Measurements from ENCODE around the gene PRR15L. TPM values are rescaled to one million over a fixed set of nuclear protein-coding genes. Genes with fewer than 3 reads are reported as not detected.
A peak's percentile ranks its signal among the peaks of the same experiment; 100 is the strongest.

PRR15L gene
- total and polyA plus RNA-seq, 12 donors = 0.03 to 0.24 (median 0.19) TPM; not detected in 9

- Histone ChIP-seq H3K9me3 (replicated peaks in 1 of 3) (no peaks in the 10 kb centered on the region), H3K4me1 (replicated peaks in 1 of 2) (peaks cover 2 to 15% of the 10 kb centered on the region in 2 donors), H3K27ac (peak overlapping the region in 3 of 5 donors; percentile 16 to 82 (median 73)), H3K4me3 (no peak overlapping the region), H3K36me3 (replicated peaks in 1 of 2) (no peaks in the 10 kb centered on the region), H3K27me3 (no peaks in the 10 kb centered on the region)
- intact Hi-C loops (cut with DNase I) = no loop called here
- DNase-seq = no peak
- TF ChIP-seq CTCF (IDR thresholded peaks at IDR 0.05) (no peak), POLR2A (IDR thresholded peaks at IDR 0.05) (no peak)
- 48 to 83% (median 66%) methylated on average over 1 of the region's 1 CpG for WGBS, 4 donors
Measured at GRCh38 chr17:48001197-48001596, 43.5 kb upstream of the PRR15L start.

- no peak for TF ChIP-seq CTCF (IDR thresholded peaks at IDR 0.05)
- no peaks in the 10 kb centered on the region for H3K9me3 ChIP-seq (replicated peaks in 1 of 3)
- H3K4me1 ChIP-seq (replicated peaks in 1 of 2) = peaks cover 2 to 15% of the 10 kb centered on the region in 2 donors
- no peaks in the 10 kb centered on the region for H3K27me3 ChIP-seq
- H3K36me3 ChIP-seq (replicated peaks in 1 of 2) = no peaks in the 10 kb centered on the region
- intact Hi-C loops (cut with DNase I) = no loop called here
- DNase-seq = no peak
- H3K4me3 ChIP-seq = no peak overlapping the region
- H3K27ac ChIP-seq = peak overlapping the region in 1 of 5 donors; percentile 12
- WGBS, 4 donors = 33 to 61% (median 40%) methylated on average over 4 of the region's 4 CpGs
Measured at GRCh38 chr17:47999582-47999981, 41.9 kb upstream of the PRR15L start.

DNA sequence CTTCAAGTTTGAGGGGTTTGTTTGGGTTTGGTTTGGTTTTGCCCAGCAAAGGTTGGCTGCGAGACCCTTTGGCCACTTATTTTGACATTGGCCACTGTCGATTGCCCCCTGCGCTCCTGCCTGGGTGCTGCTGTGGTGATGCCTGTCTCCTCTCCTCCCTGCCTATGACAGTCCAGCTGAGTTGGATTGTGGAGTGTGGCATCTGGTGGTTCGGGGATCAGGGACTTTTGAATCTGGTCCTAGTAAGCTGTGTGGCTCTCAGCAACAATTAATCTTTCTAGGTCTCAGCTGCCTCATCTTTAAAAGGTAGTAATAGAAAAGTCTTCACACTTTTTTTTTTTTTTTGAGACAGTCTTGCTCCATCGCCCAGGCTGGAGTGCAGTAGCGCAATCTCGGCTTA is 40.4 kb upstream of the PRR15L start:
- intact Hi-C loops (cut with DNase I) = no loop called here
- no peak for DNase-seq
- H3K27me3 ChIP-seq = no peaks in the 10 kb centered on the region
- TF ChIP-seq CTCF (IDR thresholded peaks at IDR 0.05) (no peak), POLR2A (IDR thresholded peaks at IDR 0.05) (no peak)
- H3K9me3 ChIP-seq (replicated peaks in 1 of 3) = no peaks in the 10 kb centered on the region
- no peaks in the 10 kb centered on the region for H3K36me3 ChIP-seq (replicated peaks in 1 of 2)
- H3K4me3 ChIP-seq = no peak overlapping the region
- peak overlapping the region in 1 of 5 donors; percentile 8 for H3K27ac ChIP-seq
- peaks cover 2 to 15% of the 10 kb centered on the region in 2 donors for H3K4me1 ChIP-seq (replicated peaks in 1 of 2)
- 85 to 88% (median 86%) methylated on average over 7 of the region's 7 CpGs for WGBS, 4 donors

DNA sequence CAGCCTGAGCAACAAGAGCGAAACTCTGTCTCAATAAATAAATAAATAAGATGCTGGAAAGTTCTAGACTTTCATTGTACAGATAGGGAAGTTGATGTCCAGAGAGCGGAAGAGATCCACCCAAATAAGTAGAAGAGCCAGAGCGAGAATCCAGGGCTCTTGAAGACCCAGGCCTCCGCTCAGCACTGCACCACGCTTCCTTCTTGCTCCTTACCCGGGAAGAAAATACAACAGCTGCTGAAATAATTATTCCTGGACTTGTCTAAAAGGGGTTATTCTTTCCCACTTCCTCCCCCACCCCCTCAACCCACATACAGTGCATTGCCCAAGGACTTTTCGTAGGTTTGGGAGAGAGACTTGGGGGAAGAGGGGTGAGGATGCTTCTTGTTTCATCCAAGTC is 39.9 kb upstream of the PRR15L start:
- no peaks in the 10 kb centered on the region for H3K9me3 ChIP-seq (replicated peaks in 1 of 3)
- DNase-seq = no peak
- H3K27ac ChIP-seq = peak overlapping the region in 1 of 5 donors; percentile 8
- intact Hi-C loops (cut with DNase I) = no loop called here
- no peaks in the 10 kb centered on the region for H3K27me3 ChIP-seq
- peaks cover 2 to 11% of the 10 kb centered on the region in 2 donors for H3K4me1 ChIP-seq (replicated peaks in 1 of 2)
- H3K4me3 ChIP-seq = no peak overlapping the region
- TF ChIP-seq POLR2A (IDR thresholded peaks at IDR 0.05) = no peak
- TF ChIP-seq CTCF (IDR thresholded peaks at IDR 0.05) = no peak
- WGBS, 4 donors = 66 to 82% (median 72%) methylated on average over 7 of the region's 7 CpGs
- H3K36me3 ChIP-seq (replicated peaks in 1 of 2) = no peaks in the 10 kb centered on the region

Measured in adrenal gland (tissue), 12 donors.